Stimulated activated CD8-positive, alpha-beta memory T cell treated with anti-CD3 and anti-CD28 coated beads, Interleukin-7, amount 100 ng/mL, for 1 hour (primary cell): ENCODE data around the gene ZNF213.
"Not testable (repeated sequence)": the region's sequence is repeated elsewhere in the genome, so short reads cannot be mapped to it uniquely, and the experiment has no call there.

ENCODE experiments used
- DNase-seq, 2 donors: peaks; one replicate each; pipeline ENCODE4 v3.0.0-alpha.2; 2020; ENCODE audit warnings: low read depth in 2 of 2

Gene ZNF213

GRCh38 chr16:3148256-3149192, 13.7 kb downstream of the ZNF213 start:
- no peak for DNase-seq

DNA sequence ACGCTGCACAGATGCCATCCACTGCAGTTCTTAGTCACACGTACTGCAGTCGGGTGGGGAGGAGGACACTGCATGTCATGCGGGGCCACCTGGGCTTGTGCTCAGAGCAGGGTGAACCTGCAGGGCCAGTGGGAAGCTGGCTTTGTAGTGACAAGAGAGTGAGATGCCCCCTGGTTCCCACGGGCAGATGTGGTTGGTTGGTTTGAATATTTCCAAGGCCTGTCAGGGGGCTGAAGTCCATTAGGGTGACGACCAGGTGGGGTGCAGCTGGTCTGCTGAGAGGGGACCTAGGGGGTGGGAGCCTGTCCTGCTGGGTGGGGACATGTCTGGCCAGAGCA, 14.3 kb downstream of the ZNF213 start:
- DNase-seq: no peak

DNA sequence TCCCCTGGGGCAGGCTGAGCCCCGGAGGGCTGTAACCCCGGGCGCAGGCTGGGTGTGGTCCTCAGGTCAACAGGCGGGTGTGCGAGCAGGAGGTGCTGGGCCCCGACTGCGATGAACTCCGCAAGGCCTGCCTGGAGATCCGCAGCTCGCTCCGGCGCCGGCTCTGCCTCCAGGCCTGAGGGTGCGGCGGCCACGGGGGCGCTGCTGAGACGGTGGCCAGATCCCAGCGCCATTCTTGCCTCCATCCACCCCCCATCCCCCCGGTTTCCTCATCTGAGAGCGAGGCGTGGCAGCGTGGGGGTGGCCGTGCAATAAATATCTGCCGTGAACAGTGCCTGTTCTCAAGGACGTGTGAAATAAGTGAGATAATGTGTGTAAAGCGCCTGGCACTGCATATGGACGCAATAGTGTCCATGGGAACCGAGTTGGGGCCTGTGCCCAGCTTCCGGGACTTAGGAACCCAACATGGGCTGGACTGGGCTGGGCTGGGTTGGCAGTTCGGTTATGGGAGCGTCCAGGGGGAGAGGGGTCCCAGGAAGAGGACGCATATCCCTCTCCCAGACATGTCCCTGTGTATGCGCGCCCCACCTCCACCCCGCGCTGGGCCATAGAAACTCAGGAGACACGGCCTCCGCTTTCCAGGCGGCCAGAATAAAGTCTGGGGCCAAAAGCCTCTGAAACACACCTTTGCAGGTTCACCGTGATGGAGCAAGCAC, 15.0 kb downstream of the ZNF213 start:
- no peak for DNase-seq

DNA sequence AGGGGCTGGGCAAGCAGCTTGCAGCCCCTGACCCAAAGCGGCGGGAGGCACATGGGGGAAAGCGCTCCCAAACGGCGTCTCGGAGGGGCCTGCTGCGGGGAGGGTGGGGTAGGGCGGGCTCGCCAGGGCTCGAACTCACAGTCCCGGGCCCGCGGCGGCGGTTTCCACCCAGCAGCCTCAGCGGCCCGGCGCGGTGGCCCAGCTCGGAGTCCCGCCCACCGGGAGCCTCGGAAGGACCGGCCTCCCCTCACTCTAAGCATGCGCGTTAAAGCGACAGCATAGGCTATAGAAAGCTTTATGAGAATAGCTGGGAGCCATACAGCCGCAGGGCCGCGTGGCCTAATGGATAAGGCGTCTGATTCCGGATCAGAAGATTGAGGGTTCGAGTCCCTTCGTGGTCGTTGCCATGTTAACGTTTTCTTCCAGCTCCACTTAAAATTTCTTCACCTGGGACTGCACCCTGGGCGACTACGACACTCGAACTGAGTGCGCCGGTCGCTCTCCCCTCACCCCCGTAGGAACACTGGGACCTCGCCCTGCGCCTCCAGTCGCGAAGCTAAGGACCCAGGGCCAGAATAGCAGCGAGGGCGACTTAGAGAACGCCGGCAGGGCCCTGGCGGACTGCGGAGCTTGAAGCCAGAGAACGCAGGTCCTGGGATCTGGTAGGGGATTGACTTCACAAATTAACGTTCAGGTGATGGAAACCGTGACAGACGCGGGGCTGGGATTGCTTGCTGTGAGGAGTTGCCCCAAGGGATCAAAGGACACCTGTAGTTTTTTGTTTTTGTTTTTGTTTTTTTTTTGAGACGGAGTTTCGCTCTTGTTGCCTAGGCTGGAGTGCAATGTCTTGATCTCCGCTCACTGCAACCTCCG, 15.8 kb downstream of the ZNF213 start:
- peak; percentile 98 for DNase-seq

DNA sequence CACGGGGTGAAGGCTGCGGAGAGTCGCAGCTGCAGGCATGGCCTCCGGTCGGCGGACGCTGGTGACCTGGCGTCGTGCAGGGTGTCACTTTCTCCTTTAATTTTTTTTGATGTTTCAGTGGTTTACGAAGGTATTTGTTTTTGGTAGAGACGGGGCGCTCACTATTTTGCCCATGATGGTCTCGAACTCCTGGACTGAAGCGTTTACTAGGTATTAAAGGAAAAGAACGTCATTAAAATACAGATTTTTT, 17.1 kb downstream of the ZNF213 start:
- DNase-seq: no peak

DNA sequence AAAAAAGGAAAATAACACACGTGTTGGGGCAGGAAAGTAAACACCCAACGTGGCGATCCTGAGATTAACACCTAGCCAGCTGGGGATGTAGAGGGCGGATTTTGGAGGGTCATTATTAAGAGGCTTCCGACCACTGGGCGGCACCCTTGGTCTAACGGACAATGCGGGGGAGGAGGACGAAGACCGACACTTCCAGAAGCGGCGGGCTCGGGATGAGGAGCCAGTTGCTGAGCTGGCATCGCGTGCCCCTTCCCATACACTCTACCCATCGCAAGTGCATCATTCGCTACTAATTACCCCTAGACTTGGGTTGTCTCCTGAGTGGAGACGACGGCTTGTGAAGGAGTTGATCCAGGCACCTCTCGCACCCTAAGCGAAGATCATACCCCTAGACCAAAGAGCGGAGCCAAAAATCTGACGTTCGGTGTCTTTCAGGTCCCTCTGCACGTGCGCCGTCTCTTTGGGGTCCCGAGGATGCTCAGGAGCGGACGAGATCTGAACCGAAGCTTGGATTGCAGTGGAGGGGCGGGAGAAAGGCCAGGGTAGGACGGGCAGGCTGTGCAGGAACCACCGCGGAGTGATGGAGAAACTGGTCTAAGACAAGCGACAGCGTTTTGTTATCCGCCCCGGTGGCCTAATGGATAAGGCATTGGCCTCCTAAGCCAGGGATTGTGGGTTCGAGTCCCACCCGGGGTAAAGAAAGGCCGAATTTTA, 17.6 kb downstream of the ZNF213 start:
- DNase-seq: peak; percentile 56 to 59

DNA sequence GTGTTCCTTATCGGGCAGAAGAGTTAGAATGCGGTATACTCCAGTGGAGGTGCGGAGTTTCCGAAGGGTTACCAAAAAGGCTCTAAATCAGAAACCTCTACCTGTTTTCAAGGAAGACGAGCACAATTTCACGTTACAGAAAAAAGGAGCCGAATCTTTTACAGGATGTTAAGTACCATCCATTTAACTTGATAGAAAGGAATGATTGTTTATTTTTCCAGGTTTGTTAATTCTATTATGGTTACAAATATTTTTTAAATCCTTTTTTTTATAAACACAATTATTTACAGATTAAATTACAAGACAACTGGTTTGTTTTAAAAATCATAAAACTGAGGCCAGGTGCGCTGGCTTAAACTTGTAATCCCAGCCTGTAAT, 18.2 kb downstream of the ZNF213 start:
- no peak for DNase-seq

DNA sequence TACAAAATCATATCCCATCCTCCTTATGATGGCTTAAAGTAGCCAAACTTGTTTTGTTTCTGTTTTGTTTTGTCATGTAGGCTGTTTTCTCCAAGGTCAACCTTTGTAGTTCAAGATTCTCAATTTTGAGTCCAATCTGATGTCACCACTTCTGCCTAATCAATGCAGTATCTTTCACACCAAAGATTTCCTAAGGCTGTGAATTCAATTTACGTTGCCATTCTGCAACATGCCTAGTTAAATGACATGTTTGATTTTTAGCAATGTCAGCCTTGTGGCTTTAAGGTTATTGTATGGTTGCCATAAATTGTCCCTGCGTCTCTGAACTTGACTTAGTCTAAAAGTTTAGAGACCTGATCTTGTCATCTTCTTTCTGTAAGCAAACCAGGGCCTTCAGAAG, 20.4 kb downstream of the ZNF213 start:
- no peak for DNase-seq

DNA sequence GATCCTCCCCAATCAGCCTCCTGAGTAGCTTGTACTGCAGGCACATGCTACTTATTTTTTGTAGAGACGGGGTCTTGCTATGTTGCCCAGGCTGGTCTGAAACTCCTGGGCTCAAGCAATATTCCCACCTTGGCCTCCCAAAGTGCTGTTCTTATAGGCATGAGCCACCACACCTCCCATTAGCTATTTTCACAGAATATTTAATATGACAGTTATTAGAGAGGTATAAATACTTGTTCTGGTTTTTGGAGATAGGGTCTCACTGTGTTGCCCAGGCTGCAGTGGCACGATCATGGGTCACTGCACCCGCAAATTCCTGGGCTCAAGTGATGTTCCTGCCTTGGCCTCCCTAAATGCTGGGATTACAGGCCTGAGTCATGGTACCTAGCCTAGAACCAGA, 21.1 kb downstream of the ZNF213 start:
- no peak for DNase-seq

- peak in 1 of 2 donors; percentile 36 for DNase-seq
Observed at GRCh38 chr16:3157229-3158025, 22.6 kb downstream of the ZNF213 start.

DNA sequence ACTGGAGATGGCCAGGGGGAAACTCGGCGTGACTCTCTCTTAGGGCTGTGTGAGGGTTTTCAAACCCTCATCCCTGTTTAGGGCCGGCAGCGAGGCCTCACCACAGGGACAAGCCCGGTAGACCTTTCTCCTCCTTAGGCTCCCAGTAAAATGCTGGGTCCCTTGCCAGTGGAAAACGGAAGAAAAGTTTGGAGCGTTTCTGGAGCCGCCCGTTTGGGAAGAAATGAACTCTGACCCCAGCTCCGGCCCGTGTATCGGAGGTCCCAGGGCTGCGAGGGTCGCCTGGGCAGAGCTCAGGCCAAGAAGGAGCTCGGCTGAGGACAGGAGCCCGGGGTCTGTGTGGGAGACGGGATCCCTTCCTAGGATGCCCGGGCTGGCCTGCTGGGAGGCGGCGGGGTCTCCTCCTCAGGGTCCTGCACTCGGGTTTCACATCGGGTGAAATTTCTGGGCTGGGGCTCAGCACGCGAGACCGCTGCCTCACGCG, 23.2 kb downstream of the ZNF213 start:
- DNase-seq: no peak

DNA sequence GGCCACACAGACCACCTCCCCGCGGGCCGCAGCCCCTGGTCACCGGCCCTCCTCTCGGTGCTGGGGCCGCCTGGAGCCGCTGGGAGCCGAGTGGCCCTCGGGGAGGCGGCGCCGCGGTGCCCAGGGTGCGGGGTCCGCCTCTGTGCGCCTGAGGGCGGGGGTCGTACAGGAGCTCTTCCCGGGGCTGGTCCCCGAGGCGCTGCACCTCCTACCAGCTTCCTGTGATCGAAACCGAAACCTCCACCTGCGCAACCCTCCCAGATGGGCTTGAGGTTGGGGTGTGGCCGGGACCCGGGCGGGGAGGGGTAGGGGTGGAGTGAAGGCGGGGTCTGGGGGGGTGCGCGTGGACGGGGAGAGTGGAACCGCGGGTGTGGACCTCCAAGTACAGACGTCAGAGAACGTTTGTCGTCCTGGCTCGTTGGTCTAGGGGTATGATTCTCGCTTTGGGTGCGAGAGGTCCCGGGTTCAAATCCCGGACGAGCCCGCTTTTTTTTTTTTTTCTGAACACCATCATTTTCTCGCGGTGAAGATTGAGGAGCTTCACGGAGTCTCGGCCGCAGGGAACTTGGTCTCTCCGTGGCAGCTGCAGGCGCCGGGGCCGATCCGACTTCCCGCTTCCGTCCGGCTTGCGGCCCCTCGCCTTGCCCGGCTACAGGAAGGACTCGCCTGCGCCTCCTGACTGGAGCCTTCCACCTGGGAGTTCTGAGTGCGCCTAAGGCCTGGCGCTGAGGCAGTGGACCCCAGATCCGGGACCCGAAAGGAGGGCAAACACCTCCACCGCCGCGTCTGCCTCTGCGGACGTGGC, 23.9 kb downstream of the ZNF213 start:
- DNase-seq: peak; percentile 88 to 90

DNA sequence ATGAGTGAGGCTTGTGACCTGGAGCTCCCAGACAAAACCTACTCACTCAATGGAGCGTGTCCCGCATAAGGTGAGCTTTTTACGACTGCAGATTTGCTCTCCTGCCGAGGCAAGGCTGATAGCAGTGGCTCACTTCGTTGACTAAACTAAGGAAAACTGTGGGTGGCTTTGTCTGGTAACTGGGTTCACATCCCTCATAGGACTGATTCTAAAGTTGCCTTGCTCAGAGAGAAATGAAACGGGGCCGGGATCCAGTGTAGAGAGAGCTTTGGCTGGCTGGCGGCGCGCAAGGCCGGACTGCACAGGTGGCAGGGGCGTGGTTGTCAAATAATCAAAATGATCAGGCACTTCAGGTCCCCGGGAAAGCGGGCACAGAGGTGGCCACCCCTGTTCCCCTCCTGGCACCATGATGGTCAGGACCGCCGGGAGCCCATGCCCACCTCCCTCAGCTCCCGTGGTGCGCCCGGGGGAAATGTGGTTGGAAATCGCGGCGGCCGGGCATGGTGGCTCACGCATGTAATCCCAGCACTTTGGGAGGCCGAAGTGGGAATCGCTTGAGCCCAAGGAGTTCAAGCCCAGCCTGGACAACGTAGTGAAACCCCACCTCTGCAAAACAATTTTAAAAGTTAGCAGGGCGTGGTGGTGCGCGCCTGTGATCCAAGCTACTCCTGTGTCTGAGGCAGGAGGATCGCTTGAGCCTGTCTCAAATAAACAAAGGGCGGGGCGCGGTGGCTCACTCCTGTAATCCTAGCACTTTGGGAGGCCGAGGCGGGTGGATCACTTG, 26.6 kb downstream of the ZNF213 start:
- DNase-seq: no peak

GRCh38 chr16:3164121-3164991, 29.5 kb downstream of the ZNF213 start:
- DNase-seq: no peak

DNA sequence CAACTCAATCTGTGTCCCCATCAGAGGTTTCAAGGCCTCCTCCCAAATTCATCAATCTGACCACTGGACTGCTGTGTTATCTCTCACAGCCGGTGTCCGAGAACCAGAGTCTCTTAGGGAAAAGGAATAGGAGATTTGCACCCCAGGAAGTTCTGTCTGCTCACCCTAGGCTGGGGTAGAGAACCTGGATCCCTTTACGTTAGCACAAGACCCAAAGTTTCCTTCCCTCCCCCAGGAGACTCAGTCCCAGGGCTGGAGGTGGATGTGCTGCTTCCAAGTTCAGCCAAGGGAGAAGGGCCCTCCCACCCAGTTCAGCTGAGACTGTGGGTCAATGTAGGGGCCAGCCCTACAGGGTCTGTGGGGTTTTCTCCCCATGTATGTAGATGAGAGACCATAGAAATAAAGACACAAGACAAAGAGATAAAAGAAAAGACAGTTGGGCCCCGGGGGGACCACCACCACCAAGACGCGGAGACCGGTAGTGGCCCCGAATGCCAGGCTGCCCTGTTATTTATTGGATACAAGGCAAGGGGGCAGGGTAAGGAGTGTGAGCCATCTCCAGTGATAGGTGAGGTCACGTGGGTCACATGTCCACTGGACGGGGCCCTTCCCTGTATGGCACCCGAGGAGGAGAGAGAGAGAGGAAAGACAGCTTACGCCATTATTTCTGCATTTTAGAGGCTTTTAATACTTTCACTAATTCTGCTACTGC, 30.4 kb downstream of the ZNF213 start:
- DNase-seq: no peak

GRCh38 chr16:3166505-3166886, 31.7 kb downstream of the ZNF213 start:
- no peak for DNase-seq

GRCh38 chr16:3168729-3169128, 33.9 kb downstream of the ZNF213 start:
- DNase-seq: not testable (repeated sequence)
